NAMALWA (cell line): ENCODE measurements around the gene NECTIN1.

ENCODE experiments used
- DNase-seq: peaks from one replicate; pipeline ENCODE4 v3.0.0-alpha.2; 2015; ENCODE audit warnings: low spot score

NECTIN1 gene

GRCh38 chr11:119692540-119692820 is 36.5 kb downstream of the NECTIN1 start:
- no peak for DNase-seq

GRCh38 chr11:119691701-119692539 is 37.1 kb downstream of the NECTIN1 start:
- no peak for DNase-seq

- no peak for DNase-seq
These were observed 37.9 kb downstream of the NECTIN1 start for GRCh38 chr11:119691020-119691666.

- no peak for DNase-seq
These were observed 39.7 kb downstream of the NECTIN1 start for GRCh38 chr11:119689302-119689701.

- no peak for DNase-seq
These were observed 40.6 kb downstream of the NECTIN1 start for GRCh38 chr11:119688356-119688755.

GRCh38 chr11:119687373-119688046 is 41.5 kb downstream of the NECTIN1 start:
- no peak for DNase-seq

- DNase-seq, result no peak
These were observed 42.7 kb downstream of the NECTIN1 start for GRCh38 chr11:119686177-119686882.

- DNase-seq, result no peak
These were observed 43.8 kb downstream of the NECTIN1 start for GRCh38 chr11:119685111-119685746.

- DNase-seq, result no peak
These were observed 44.5 kb downstream of the NECTIN1 start for GRCh38 chr11:119684361-119685110.

- no peak for DNase-seq
These were observed 45.2 kb downstream of the NECTIN1 start for GRCh38 chr11:119683783-119684182.

GRCh38 chr11:119681361-119681910 is 47.6 kb downstream of the NECTIN1 start:
- DNase-seq, result no peak

GRCh38 chr11:119680541-119681360 is 48.2 kb downstream of the NECTIN1 start:
- DNase-seq, result no peak

GRCh38 chr11:119679346-119679745 is 49.7 kb downstream of the NECTIN1 start:
- no peak for DNase-seq

GRCh38 chr11:119678351-119678750 is 50.6 kb downstream of the NECTIN1 start:
- no peak for DNase-seq

- no peak for DNase-seq
These were observed 51.2 kb downstream of the NECTIN1 start for GRCh38 chr11:119677840-119678239.

- no peak for DNase-seq
These were observed 52.5 kb downstream of the NECTIN1 start for GRCh38 chr11:119676461-119677020.

GRCh38 chr11:119673759-119674336 is 55.2 kb downstream of the NECTIN1 start:
- peak; percentile 88 for DNase-seq

GRCh38 chr11:119673052-119673758 is 55.8 kb downstream of the NECTIN1 start:
- DNase-seq, result no peak

- no peak for DNase-seq
These were observed 56.4 kb downstream of the NECTIN1 start for GRCh38 chr11:119672597-119672996.
